ENCODE measurements around the gene ARR3. TPM values are rescaled to one million over a fixed set of nuclear protein-coding genes. Genes with fewer than 3 reads are reported as not detected.
"Not testable (repeated sequence)": the region's sequence is repeated elsewhere in the genome, so short reads cannot be mapped to it uniquely, and the experiment has no call there.

Gene ARR3
- total RNA-seq, 1 experiment from 2014 or later = not detected

DNA sequence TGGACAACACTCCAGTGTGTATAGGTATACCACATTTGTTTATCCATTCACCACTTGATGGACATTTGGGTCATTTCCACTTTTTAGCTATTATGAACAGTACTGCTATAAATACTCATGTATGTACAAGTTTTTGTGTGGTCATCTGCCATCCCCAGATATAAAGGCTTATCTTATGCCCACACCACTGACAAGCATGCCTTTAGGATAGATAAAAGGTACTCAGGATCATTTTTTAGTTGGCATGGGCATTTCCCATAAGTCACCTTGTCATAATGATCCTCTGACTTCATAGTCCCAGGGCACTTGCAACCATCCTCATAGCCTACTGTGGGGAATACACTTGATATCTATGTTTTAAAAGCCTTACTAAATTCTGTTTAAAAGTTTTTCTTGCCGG lies 27.4 kb upstream of the ARR3 start:
- DNase-seq (ENCODE audit: low spot score) = no peak
- intact Hi-C loops (cut with micrococcal nuclease; ENCODE audit: unreplicated experiment) = no loop called here
- Histone ChIP-seq H3K36me3 (ENCODE audit: insufficient read depth, low read length, poor library complexity, severe bottlenecking) (no peaks in the 10 kb centered on the region), H3K9me3 (ENCODE audit: low read depth, low read length, poor library complexity, severe bottlenecking) (no peaks in the 10 kb centered on the region), H3K4me1 (ENCODE audit: insufficient read depth, low read length, poor library complexity, severe bottlenecking) (no peaks in the 10 kb centered on the region), H3K27me3 (replicated peaks; ENCODE audit: insufficient read depth, low read depth, low read length, poor library complexity) (peaks cover 5% of the 10 kb centered on the region), H3K27ac (ENCODE audit: low read depth, low read length, poor library complexity, severe bottlenecking) (no peak overlapping the region), H3K4me3 (ENCODE audit: low read depth, low read length, poor library complexity, severe bottlenecking) (no peak overlapping the region)
- CTCF ChIA-PET = no interaction called here
- TF ChIP-seq, protein P1, sequence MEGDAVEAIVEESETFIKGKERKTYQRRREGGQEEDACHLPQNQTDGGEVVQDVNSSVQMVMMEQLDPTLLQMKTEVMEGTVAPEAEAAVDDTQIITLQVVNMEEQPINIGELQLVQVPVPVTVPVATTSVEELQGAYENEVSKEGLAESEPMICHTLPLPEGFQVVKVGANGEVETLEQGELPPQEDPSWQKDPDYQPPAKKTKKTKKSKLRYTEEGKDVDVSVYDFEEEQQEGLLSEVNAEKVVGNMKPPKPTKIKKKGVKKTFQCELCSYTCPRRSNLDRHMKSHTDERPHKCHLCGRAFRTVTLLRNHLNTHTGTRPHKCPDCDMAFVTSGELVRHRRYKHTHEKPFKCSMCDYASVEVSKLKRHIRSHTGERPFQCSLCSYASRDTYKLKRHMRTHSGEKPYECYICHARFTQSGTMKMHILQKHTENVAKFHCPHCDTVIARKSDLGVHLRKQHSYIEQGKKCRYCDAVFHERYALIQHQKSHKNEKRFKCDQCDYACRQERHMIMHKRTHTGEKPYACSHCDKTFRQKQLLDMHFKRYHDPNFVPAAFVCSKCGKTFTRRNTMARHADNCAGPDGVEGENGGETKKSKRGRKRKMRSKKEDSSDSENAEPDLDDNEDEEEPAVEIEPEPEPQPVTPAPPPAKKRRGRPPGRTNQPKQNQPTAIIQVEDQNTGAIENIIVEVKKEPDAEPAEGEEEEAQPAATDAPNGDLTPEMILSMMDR (conservative IDR thresholded peaks at IDR 0.05; ENCODE audit: low read depth, low read length) = no peak
- TF ChIP-seq EZH2 (IDR thresholded peaks at IDR 0.05; ENCODE audit: borderline replicate concordance, low read depth, low read length, poor library complexity, severe bottlenecking) = no peak
- BruUV-seq (replicated peaks) = no TSS peak
- POLR2A ChIA-PET (ENCODE audit: low non-redundant PET) = interaction anchor here (0.6 kb wide), 1 partner anchor 48 kb away, joined by 3 read pairs; no protein-coding TSS in a partner anchor

DNA sequence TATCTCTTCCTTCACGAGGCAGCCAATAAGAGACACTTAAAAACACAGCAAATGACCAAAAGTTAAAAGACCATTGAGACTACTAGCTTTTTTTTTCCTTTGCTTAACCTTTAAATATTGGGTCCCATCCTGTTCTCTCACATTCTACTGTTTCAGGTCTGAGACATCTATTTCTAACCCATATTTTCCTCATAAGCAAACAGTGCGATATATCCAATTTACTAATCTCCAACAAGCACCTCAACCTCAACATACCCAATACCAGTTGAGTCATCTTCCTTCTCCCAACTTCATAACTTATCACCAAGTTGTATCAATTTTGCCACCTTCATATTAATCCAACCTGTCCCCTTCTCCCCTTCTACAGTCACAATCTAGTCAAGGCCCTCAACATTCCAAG lies 26.6 kb upstream of the ARR3 start:
- no peak for DNase-seq (ENCODE audit: low spot score)
- CTCF ChIA-PET = no interaction called here
- TF ChIP-seq, protein P1 (conservative IDR thresholded peaks at IDR 0.05; ENCODE audit: low read depth, low read length) = no peak
- no peak for TF ChIP-seq EZH2 (IDR thresholded peaks at IDR 0.05; ENCODE audit: borderline replicate concordance, low read depth, low read length, poor library complexity, severe bottlenecking)
- H3K4me1 ChIP-seq (ENCODE audit: insufficient read depth, low read length, poor library complexity, severe bottlenecking) = no peaks in the 10 kb centered on the region
- H3K4me3 ChIP-seq (ENCODE audit: low read depth, low read length, poor library complexity, severe bottlenecking) = no peak overlapping the region
- no peaks in the 10 kb centered on the region for H3K9me3 ChIP-seq (ENCODE audit: low read depth, low read length, poor library complexity, severe bottlenecking)
- no peak overlapping the region for H3K27ac ChIP-seq (ENCODE audit: low read depth, low read length, poor library complexity, severe bottlenecking)
- no TSS peak for BruUV-seq (replicated peaks)
- intact Hi-C loops (cut with micrococcal nuclease; ENCODE audit: unreplicated experiment) = no loop called here
- POLR2A ChIA-PET (ENCODE audit: low non-redundant PET) = interaction anchor here (0.6 kb wide), 1 partner anchor 47 kb away, joined by 3 read pairs; no protein-coding TSS in a partner anchor
- no peaks in the 10 kb centered on the region for H3K36me3 ChIP-seq (ENCODE audit: insufficient read depth, low read length, poor library complexity, severe bottlenecking)
- peaks cover 5% of the 10 kb centered on the region for H3K27me3 ChIP-seq (replicated peaks; ENCODE audit: insufficient read depth, low read depth, low read length, poor library complexity)

DNA sequence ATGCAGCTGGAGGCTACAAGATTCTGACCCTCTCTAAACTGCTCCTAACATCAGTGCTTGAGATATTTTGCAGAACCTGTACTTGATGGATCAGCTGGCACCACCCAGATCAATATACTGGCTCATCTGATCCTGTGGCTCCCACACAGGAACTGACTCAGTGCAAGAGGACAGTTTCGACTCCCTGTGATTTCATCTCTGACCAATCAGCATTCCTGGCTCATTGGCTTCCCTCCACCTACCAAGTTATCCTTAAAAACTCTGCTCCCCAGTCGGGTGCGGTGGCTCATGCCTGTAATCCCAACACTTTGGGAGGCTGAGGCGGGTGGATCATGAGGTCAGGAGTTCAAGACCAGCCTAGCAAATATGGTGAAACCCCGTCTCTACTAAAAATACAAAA lies 24.5 kb upstream of the ARR3 start:
- DNase-seq (ENCODE audit: low spot score); H3K27ac ChIP-seq (ENCODE audit: low read depth, low read length, poor library complexity, severe bottlenecking); CTCF ChIA-PET; H3K9me3 ChIP-seq (ENCODE audit: low read depth, low read length, poor library complexity, severe bottlenecking); intact Hi-C loops (cut with micrococcal nuclease; ENCODE audit: unreplicated experiment); H3K4me3 ChIP-seq (ENCODE audit: low read depth, low read length, poor library complexity, severe bottlenecking); POLR2A ChIA-PET (ENCODE audit: low non-redundant PET); BruUV-seq (replicated peaks); H3K27me3 ChIP-seq (replicated peaks; ENCODE audit: insufficient read depth, low read depth, low read length, poor library complexity); H3K4me1 ChIP-seq (ENCODE audit: insufficient read depth, low read length, poor library complexity, severe bottlenecking); H3K36me3 ChIP-seq (ENCODE audit: insufficient read depth, low read length, poor library complexity, severe bottlenecking): not testable (repeated sequence)

DNA sequence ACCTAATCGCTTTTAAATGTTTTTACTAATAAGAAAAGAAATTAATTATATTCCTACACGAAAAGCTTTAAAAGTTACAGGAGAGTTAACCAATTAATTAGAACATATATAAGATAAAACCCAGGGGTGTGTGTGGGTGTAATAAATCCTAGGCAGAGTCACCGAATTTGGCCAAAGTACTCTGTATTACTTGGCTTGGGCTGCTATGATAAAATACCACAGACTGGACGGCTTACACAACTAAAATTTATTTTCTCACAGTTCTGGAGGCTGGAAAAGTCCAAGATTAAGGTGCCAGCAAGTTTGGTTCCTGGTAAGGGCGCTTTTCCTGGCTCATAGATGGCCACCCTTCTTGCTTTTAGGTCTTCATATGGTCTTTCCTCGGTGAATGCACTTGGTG lies 23.3 kb upstream of the ARR3 start:
- no peak for DNase-seq (ENCODE audit: low spot score)
- no TSS peak for BruUV-seq (replicated peaks)
- intact Hi-C loops (cut with micrococcal nuclease; ENCODE audit: unreplicated experiment) = no loop called here
- H3K4me3 ChIP-seq (ENCODE audit: low read depth, low read length, poor library complexity, severe bottlenecking) = no peak overlapping the region
- no peak for TF ChIP-seq EZH2 (IDR thresholded peaks at IDR 0.05; ENCODE audit: borderline replicate concordance, low read depth, low read length, poor library complexity, severe bottlenecking)
- TF ChIP-seq, protein P1 (conservative IDR thresholded peaks at IDR 0.05; ENCODE audit: low read depth, low read length) = no peak
- CTCF ChIA-PET = no interaction called here
- no peaks in the 10 kb centered on the region for H3K4me1 ChIP-seq (ENCODE audit: insufficient read depth, low read length, poor library complexity, severe bottlenecking)
- POLR2A ChIA-PET (ENCODE audit: low non-redundant PET) = no interaction called here
- H3K9me3 ChIP-seq (ENCODE audit: low read depth, low read length, poor library complexity, severe bottlenecking) = no peaks in the 10 kb centered on the region
- H3K27me3 ChIP-seq (replicated peaks; ENCODE audit: insufficient read depth, low read depth, low read length, poor library complexity) = peaks cover 5% of the 10 kb centered on the region
- H3K27ac ChIP-seq (ENCODE audit: low read depth, low read length, poor library complexity, severe bottlenecking) = no peak overlapping the region
- no peaks in the 10 kb centered on the region for H3K36me3 ChIP-seq (ENCODE audit: insufficient read depth, low read length, poor library complexity, severe bottlenecking)

Data from A673 (cell line).